K562 (cell line): Measurements from ENCODE around the gene NAT9. TPM values are rescaled to one million over a fixed set of nuclear protein-coding genes. Genes with fewer than 3 reads are reported as not detected.

Source experiments
- ATAC-seq: fragments of 200-7000 bp; cut with Tn5 transposase; 3 replicates; pipeline ENCODE4 v1.9.1; 2020; ENCODE audit warnings: moderate library complexity
- BruUV-seq: library from RNA; stranded (reverse); fragments of 400-500 nt; replicated peaks from 2 replicates; lab custom pipeline; 2021; lab: Mats Ljungman, UMichigan
- CTCF ChIA-PET: fragments of 300-600 bp; formaldehyde crosslinking; extraction: SDS; loops from one replicate; lab custom pipeline; 2021; ENCODE audit warnings: low intra/inter-chr PET ratio; lab: Yijun Ruan, JAX
- POLR2A ChIA-PET: fragments of 300-600, 350-650 bp; sonication (Branson Sonifier 250); formaldehyde crosslinking; extraction: SDS; loops from one replicate; lab custom pipeline; 2021; ENCODE audit warnings: antibody characterized with exemption, inconsistent platforms; lab: Yijun Ruan, JAX
- DNase-seq, 4 experiments: peaks; one replicate each; pipeline versions ENCODE4 v3.0.0 to v3.0.0-alpha.2; 2011 to 2018; ENCODE audit warnings: low spot score in 3 of 4, mixed read lengths in 3 of 4; ENCODE audit errors: extremely low read depth in 1 of 4
- FAIRE-seq: peaks from 2 replicates; lab custom pipeline; 2011; peaks lifted over from hg19 to GRCh38; lab: Jason Lieb, UNC
- H2AFZ ChIP-seq: 2 replicates; pipeline ENCODE4 v1.6.0; 2011; ENCODE audit warnings: low read depth, low read length, control low read depth, inconsistent platforms
- H3K27ac ChIP-seq: fragments of 200-600 bp; 3 replicates; pipeline ENCODE4 v1.8.0; 2011; ENCODE audit warnings: low read depth, mild to moderate bottlenecking, control low read depth, inconsistent platforms, low read length, moderate library complexity, mixed read lengths; ENCODE audit errors: extremely low read depth
- H3K27me3 ChIP-seq, 2 experiments: fragments of 300-600 bp in 1 of 2; 2 replicates in 1 of 2; 3 replicates in 1 of 2; pipeline versions ENCODE4 v1.6.0 to v1.8.0; 2011; ENCODE audit warnings: inconsistent platforms in 2 of 2, low read length in 2 of 2, mild to moderate bottlenecking in 1 of 2, mixed read lengths in 1 of 2, moderate library complexity in 1 of 2; ENCODE audit not compliant: control insufficient read depth in 2 of 2, insufficient read depth in 2 of 2
- H3K36me3 ChIP-seq: fragments of 300-600 bp; 3 replicates; pipeline ENCODE4 v1.8.0; 2011; ENCODE audit warnings: mild to moderate bottlenecking, low read length, inconsistent platforms; ENCODE audit not compliant: control insufficient read depth, insufficient read depth
- H3K4me1 ChIP-seq, 2 experiments: fragments of 200-600 bp in 1 of 2; replicated peaks in 1 of 2; 2 replicates in 1 of 2; 3 replicates in 1 of 2; pipeline versions ENCODE4 v1.5.1 to v1.8.0; 2011; ENCODE audit warnings: inconsistent platforms in 2 of 2, low read length in 2 of 2, mild to moderate bottlenecking in 1 of 2, mixed read lengths in 1 of 2, moderate library complexity in 1 of 2; ENCODE audit not compliant: control insufficient read depth in 2 of 2, insufficient read depth in 2 of 2
- H3K4me2 ChIP-seq: 2 replicates; pipeline ENCODE4 v1.6.1; 2011; ENCODE audit warnings: low read length, control low read depth, inconsistent platforms, mixed read lengths; ENCODE audit not compliant: insufficient read depth
- H3K4me3 ChIP-seq: fragments of 200-600 bp; sonication (generic), shearing (Covaris generic); 2 replicates; pipeline ENCODE4 v1.5.1; 2016; ENCODE audit warnings: control low read depth, inconsistent platforms
- H3K79me2 ChIP-seq: fragments of 200-600 bp; 3 replicates; pipeline ENCODE4 v1.8.0; 2011; ENCODE audit warnings: low read length, inconsistent platforms; ENCODE audit not compliant: control insufficient read depth, insufficient read depth
- H3K9ac ChIP-seq, 2 experiments: 2 replicates each; pipeline versions ENCODE4 v1.6.0 to v1.6.1; 2011; ENCODE audit warnings: low read depth in 2 of 2, low read length in 2 of 2, control low read depth in 1 of 2, inconsistent platforms in 1 of 2, mild to moderate bottlenecking in 1 of 2, mixed read lengths in 1 of 2; ENCODE audit not compliant: insufficient read depth in 1 of 2
- H3K9me1 ChIP-seq: one replicate; pipeline ENCODE4 v1.6.0; 2011; ENCODE audit warnings: inconsistent platforms, mild to moderate bottlenecking, low read length, moderate library complexity; ENCODE audit not compliant: control insufficient read depth, insufficient read depth
- H3K9me3 ChIP-seq: replicated peaks from 2 replicates; pipeline ENCODE4 v1.5.1; 2011; ENCODE audit warnings: low read depth, low read length, inconsistent platforms; ENCODE audit not compliant: control insufficient read depth, insufficient read depth
- H4K20me1 ChIP-seq: replicated peaks from 2 replicates; pipeline ENCODE4 v1.6.1; 2011; ENCODE audit warnings: low read length, inconsistent platforms, mixed read lengths; ENCODE audit not compliant: control insufficient read depth, insufficient read depth
- BRCA1 ChIP-seq, 2 experiments: fragments of 450-650 bp in 1 of 2; sonication (generic) in 1 of 2; formaldehyde crosslinking in 1 of 2; IDR thresholded peaks; 2 replicates each; pipeline versions ENCODE4 v1.5.0 to v1.6.1; 2017 to 2020; ENCODE audit warnings: mild to moderate bottlenecking in 1 of 2, missing genetic modification reagents in 1 of 2
- ESRRA ChIP-seq: fragments of 450-650 bp; IDR thresholded peaks from 2 replicates; pipeline ENCODE4 v1.6.1; 2014; ENCODE audit warnings: low read depth, mild to moderate bottlenecking, moderate library complexity, borderline replicate concordance
- HDAC1 ChIP-seq, 2 experiments: fragments of 450-650 bp; IDR thresholded peaks; 2 replicates each; pipeline ENCODE4 v1.6.1; 2016 to 2017; ENCODE audit warnings: inconsistent platforms in 1 of 2, mild to moderate bottlenecking in 1 of 2, moderate library complexity in 1 of 2
- KDM1A ChIP-seq, 2 experiments: fragments of 450-650 bp; IDR thresholded peaks; 2 replicates each; pipeline ENCODE4 v1.6.1; 2016; ENCODE audit warnings: mild to moderate bottlenecking in 2 of 2
- MAFF ChIP-seq: IDR thresholded peaks from 2 replicates; pipeline ENCODE4 v1.6.1; 2012; ENCODE audit warnings: low read length, improper control_type of control experiment
- MEIS2 ChIP-seq: fragments of 450-650 bp; IDR thresholded peaks from 2 replicates; pipeline ENCODE4 v1.6.1; 2014; ENCODE audit warnings: mild to moderate bottlenecking; ENCODE audit not compliant: partially characterized antibody
- NBN ChIP-seq: fragments of 450-650 bp; IDR thresholded peaks from 2 replicates; pipeline ENCODE4 v1.6.1; 2016; ENCODE audit warnings: low read depth, mild to moderate bottlenecking
- POLR2AphosphoS5 ChIP-seq: IDR thresholded peaks from 2 replicates; pipeline ENCODE4 v1.6.1; 2011; ENCODE audit warnings: mild to moderate bottlenecking, low read depth, low read length, moderate library complexity; ENCODE audit not compliant: control insufficient read depth, insufficient read depth
- SMC3 ChIP-seq: conservative IDR thresholded peaks from 2 replicates; pipeline ENCODE4 v1.6.1; 2011; ENCODE audit warnings: low read depth, low read length, improper control_type of control experiment; ENCODE audit not compliant: insufficient read depth
- ZFP1 ChIP-seq: fragments of 450-650 bp; formaldehyde crosslinking; IDR thresholded peaks from 2 replicates; pipeline ENCODE4 v1.4.0; 2020; ENCODE audit warnings: mild to moderate bottlenecking, mixed read lengths
- ZZZ3 ChIP-seq: fragments of 450-650 bp; IDR thresholded peaks from 2 replicates; pipeline ENCODE4 v1.6.1; 2016; ENCODE audit warnings: antibody characterized with exemption, mild to moderate bottlenecking, moderate library complexity
- WGBS: fragments of 100-300 bp; shearing (Covaris generic); methylation state at CpG from one replicate; pipeline ENCODE4 v1.1.6; 2016; ENCODE audit warnings: low coverage, mixed read lengths; ENCODE audit not compliant: insufficient coverage; ENCODE audit errors: missing lambda C conversion rate; 5-methylcytosine and 5-hydroxymethylcytosine counted together
- in situ Hi-C: fragments of 300-500 bp; cut with MboI; formaldehyde crosslinking; loops from 4 replicates; pipeline ENCODE4 v1.15.0; 2018; ENCODE audit warnings: inconsistent platforms, mixed read lengths
- intact Hi-C: fragments of 100-400 bp; cut with micrococcal nuclease; formaldehyde crosslinking; loops from 2 replicates; pipeline ENCODE4 v1.14.2; 2022
- polyA plus RNA-seq, 8 experiments: library from polyadenylated mRNA; depleted of rRNA in 4 of 8; stranded (reverse) in 5 of 8; unstranded in 3 of 8; fragments of >200 nt; fragmentation: Nextera tagmentation in 2 of 8; fragmentation: Illumina TruSeq in 1 of 8; extraction: Ambion mirVana in 2 of 8; extraction: Trizol in 1 of 8; gene quantifications; 2 replicates each; pipeline versions ENCODE4 v1.2.1 to v1.2.3, GENCODE V29; 2011 to 2014; ENCODE audit warnings: inconsistent platforms in 1 of 8, missing spikeins in 1 of 8
- total RNA-seq, 7 experiments: library from RNA; depleted of rRNA in 6 of 7; stranded (reverse); fragments of >200 nt in 6 of 7; fragmentation: Illumina TruSeq in 2 of 7; extraction: Trizol in 2 of 7; gene quantifications; 2 replicates each; pipeline versions ENCODE4 v1.2.1 to v1.2.3, GENCODE V29; 2011 to 2021; ENCODE audit warnings: low replicate concordance in 1 of 7
- TF ChIP-seq, protein P1 (sequence below): fragments of 250-450 bp; sonication (Bioruptor Pico); IDR thresholded peaks from 2 replicates; pipeline ENCODE4 v1.5.0; 2021; ENCODE audit warnings: mild to moderate bottlenecking, moderate library complexity
- TF ChIP-seq, protein P2 (sequence below), 2 experiments: fragments of 450-650 bp; IDR thresholded peaks; 2 replicates each; pipeline ENCODE4 v1.6.1; 2016
- TF ChIP-seq, protein P3 (sequence below): sonication (generic); formaldehyde crosslinking; IDR thresholded peaks from 2 replicates; pipeline ENCODE4 v1.8.0; 2022; ENCODE audit warnings: missing genetic modification reagents, mild to moderate bottlenecking, borderline replicate concordance

NAT9 gene
- total and polyA plus RNA-seq, 9 of the 15 experiments (the other 6 are each of a cell fraction or from before 2014, with no cell fraction given): 4.2 to 63.6 (median 40.8) TPM

- H2AFZ ChIP-seq: no peak overlapping the region
- no peaks in the 10 kb centered on the region for H3K4me1 ChIP-seq
- H3K4me3 ChIP-seq: no peak overlapping the region
- no peak overlapping the region for H3K4me2 ChIP-seq
- no peaks in the 10 kb centered on the region for H3K9me3 ChIP-seq
- no peaks in the 10 kb centered on the region for H3K9me1 ChIP-seq
- BruUV-seq: no TSS peak
- FAIRE-seq: no peak
- no peak overlapping the region for H3K9ac ChIP-seq
- no peak for DNase-seq
- 36% methylated on average over 4 of the region's 4 CpGs for WGBS
- CTCF ChIA-PET: no interaction called here
- in situ Hi-C loops (no loop called here), intact Hi-C loops (no loop called here)
- no peaks in the 10 kb centered on the region for H3K36me3 ChIP-seq
- H3K27me3 ChIP-seq: peaks cover 7 to 29% of the 10 kb centered on the region in 2 experiments
- POLR2A ChIA-PET: interaction anchor here (0.5 kb wide), 1 partner anchor 239 kb away, joined by 3 read pairs; no protein-coding TSS in a partner anchor
- no peak overlapping the region for H3K27ac ChIP-seq
- no peak for ATAC-seq
- H4K20me1 ChIP-seq: no peaks in the 10 kb centered on the region
- H3K79me2 ChIP-seq: no peaks in the 10 kb centered on the region
- TF ChIP-seq MAFF: no peak
- no peak for TF ChIP-seq NBN
- TF ChIP-seq, protein P1, sequence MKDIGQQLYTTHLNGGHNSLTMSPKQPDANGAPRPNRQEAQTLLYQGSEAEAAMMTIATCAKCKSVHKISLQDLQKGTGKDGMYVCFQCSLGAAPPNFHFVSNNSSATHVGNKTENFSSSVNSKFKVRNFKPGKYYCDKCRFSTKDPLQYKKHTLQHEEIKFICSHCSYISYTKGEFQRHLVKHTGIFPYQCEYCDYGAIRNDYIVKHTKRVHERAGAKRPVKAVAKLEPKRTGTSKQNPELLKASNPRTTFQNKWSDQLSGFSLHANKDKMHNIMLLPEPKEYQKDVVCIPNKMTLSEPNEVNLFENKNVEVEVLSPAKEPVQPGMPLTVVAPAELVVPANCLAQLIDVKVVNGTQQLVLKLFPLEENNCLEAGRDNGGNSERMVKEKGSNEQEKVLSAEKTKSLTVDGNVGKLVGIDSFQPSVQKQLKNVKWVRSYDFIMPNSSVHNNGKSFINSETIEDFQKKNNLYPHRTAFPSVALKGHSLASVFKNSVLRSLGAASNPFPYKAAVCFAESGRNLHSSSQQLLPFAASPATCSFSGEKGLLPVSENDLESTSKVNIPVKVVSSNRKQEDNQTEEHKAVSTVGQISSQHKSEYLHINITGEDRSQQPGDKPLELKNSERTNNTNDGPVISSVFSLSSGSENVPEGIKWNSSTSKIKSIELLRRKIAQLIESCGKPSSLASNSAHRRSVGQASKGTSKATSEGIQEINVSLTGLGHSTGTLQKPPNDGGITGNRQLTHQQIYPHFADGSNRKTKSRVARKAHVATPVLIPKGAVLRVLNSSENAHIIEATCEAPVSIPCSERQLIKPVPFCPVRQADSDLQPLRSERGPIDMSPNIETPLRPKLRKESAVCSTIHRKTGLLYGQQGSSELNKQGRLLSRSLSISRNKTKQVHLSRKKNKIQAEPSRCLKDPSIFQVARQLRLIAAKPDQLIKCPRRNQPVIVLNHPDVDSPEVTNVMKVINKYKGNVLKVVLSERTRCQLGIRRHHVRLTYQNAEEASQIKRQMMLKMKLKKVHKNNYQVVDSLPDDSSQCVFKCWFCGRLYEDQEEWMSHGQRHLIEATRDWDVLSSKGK: no peak
- TF ChIP-seq ESRRA: no peak
- no peak for TF ChIP-seq BRCA1 (IDR thresholded peaks at IDR 0.05)
- no peak for TF ChIP-seq BRCA1 (CRISPR knock-in tag; IDR thresholded peaks at IDR 0.05)
- TF ChIP-seq MEIS2: no peak
- TF ChIP-seq, protein P2, sequence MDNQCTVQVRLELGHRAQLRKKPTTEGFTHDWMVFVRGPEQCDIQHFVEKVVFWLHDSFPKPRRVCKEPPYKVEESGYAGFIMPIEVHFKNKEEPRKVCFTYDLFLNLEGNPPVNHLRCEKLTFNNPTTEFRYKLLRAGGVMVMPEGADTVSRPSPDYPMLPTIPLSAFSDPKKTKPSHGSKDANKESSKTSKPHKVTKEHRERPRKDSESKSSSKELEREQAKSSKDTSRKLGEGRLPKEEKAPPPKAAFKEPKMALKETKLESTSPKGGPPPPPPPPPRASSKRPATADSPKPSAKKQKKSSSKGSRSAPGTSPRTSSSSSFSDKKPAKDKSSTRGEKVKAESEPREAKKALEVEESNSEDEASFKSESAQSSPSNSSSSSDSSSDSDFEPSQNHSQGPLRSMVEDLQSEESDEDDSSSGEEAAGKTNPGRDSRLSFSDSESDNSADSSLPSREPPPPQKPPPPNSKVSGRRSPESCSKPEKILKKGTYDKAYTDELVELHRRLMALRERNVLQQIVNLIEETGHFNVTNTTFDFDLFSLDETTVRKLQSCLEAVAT (IDR thresholded peaks at IDR 0.05): no peak
- TF ChIP-seq, protein P3, sequence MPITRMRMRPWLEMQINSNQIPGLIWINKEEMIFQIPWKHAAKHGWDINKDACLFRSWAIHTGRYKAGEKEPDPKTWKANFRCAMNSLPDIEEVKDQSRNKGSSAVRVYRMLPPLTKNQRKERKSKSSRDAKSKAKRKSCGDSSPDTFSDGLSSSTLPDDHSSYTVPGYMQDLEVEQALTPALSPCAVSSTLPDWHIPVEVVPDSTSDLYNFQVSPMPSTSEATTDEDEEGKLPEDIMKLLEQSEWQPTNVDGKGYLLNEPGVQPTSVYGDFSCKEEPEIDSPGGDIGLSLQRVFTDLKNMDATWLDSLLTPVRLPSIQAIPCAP (CRISPR knock-in tag): no peak
- no peak for TF ChIP-seq HDAC1 (IDR thresholded peaks at IDR 0.05)
- no peak for TF ChIP-seq POLR2AphosphoS5
- no peak for TF ChIP-seq KDM1A (IDR thresholded peaks at IDR 0.05)
- TF ChIP-seq ZZZ3: no peak
- no peak for TF ChIP-seq SMC3
- TF ChIP-seq ZFP1 (CRISPR knock-in tag): no peak
Measured at GRCh38 chr17:74722782-74723181, 53.4 kb downstream of the NAT9 start.
